ENCODE data around the gene HFM1.
"Not testable (repeated sequence)": the region's sequence is repeated elsewhere in the genome, so short reads cannot be mapped to it uniquely, and the experiment has no call there.

The HFM1 gene

GRCh38 chr1:91349524-91349923 is 55.1 kb downstream of the HFM1 start:
- no peak for DNase-seq (ENCODE audit: low read depth in 2 of 3, low spot score in 1 of 3)

GRCh38 chr1:91346824-91347223 is 57.8 kb downstream of the HFM1 start:
- DNase-seq (ENCODE audit: low read depth in 2 of 3, low spot score in 1 of 3), result no peak

- no peak for DNase-seq (ENCODE audit: low read depth in 2 of 3, low spot score in 1 of 3)
These were observed 59.1 kb downstream of the HFM1 start for GRCh38 chr1:91345395-91346005.

GRCh38 chr1:91338501-91338900 is 66.1 kb downstream of the HFM1 start:
- DNase-seq (ENCODE audit: low read depth in 2 of 3, low spot score in 1 of 3), result no peak

GRCh38 chr1:91335603-91336002 is 69.0 kb downstream of the HFM1 start:
- no peak for DNase-seq (ENCODE audit: low read depth in 2 of 3, low spot score in 1 of 3)

GRCh38 chr1:91334856-91335255 is 69.8 kb downstream of the HFM1 start:
- DNase-seq (ENCODE audit: low read depth in 2 of 3, low spot score in 1 of 3), result no peak

GRCh38 chr1:91325456-91325855 is 79.2 kb downstream of the HFM1 start:
- DNase-seq (ENCODE audit: low read depth in 2 of 3, low spot score in 1 of 3), result no peak

GRCh38 chr1:91314643-91315042 is 90.0 kb downstream of the HFM1 start:
- DNase-seq (ENCODE audit: low read depth in 2 of 3, low spot score in 1 of 3), result no peak

GRCh38 chr1:91311672-91312071 is 93.0 kb downstream of the HFM1 start:
- no peak for DNase-seq (ENCODE audit: low read depth in 2 of 3, low spot score in 1 of 3)

GRCh38 chr1:91308544-91308943 is 96.1 kb downstream of the HFM1 start:
- DNase-seq (ENCODE audit: low read depth in 2 of 3, low spot score in 1 of 3), result no peak

- no peak for DNase-seq (ENCODE audit: low read depth in 2 of 3, low spot score in 1 of 3)
These were observed 96.7 kb downstream of the HFM1 start for GRCh38 chr1:91307784-91308409.

GRCh38 chr1:91303165-91303564 is 101.5 kb downstream of the HFM1 start:
- DNase-seq (ENCODE audit: low read depth in 2 of 3, low spot score in 1 of 3), result no peak

- DNase-seq (ENCODE audit: low read depth in 2 of 3, low spot score in 1 of 3), result not testable (repeated sequence)
These were observed 115.6 kb downstream of the HFM1 start for GRCh38 chr1:91288843-91289553.

GRCh38 chr1:91286962-91287317 is 117.7 kb downstream of the HFM1 start:
- not testable (repeated sequence) for DNase-seq (ENCODE audit: low read depth in 2 of 3, low spot score in 1 of 3)

- DNase-seq (ENCODE audit: low read depth in 2 of 3, low spot score in 1 of 3), result not testable (repeated sequence)
These were observed 118.2 kb downstream of the HFM1 start for GRCh38 chr1:91286259-91286961.

- no peak for DNase-seq (ENCODE audit: low read depth in 2 of 3, low spot score in 1 of 3)
These were observed 121.3 kb downstream of the HFM1 start for GRCh38 chr1:91283421-91283726.

- DNase-seq (ENCODE audit: low read depth in 2 of 3, low spot score in 1 of 3), result peak in 2 of 3 donors; percentile 6 to 47
These were observed 121.8 kb downstream of the HFM1 start for GRCh38 chr1:91282695-91283420.

- DNase-seq (ENCODE audit: low read depth in 2 of 3, low spot score in 1 of 3), result no peak
These were observed 122.9 kb downstream of the HFM1 start for GRCh38 chr1:91281782-91282181.

- DNase-seq (ENCODE audit: low read depth in 2 of 3, low spot score in 1 of 3), result no peak
These were observed 125.9 kb downstream of the HFM1 start for GRCh38 chr1:91278754-91279153.

- no peak for DNase-seq (ENCODE audit: low read depth in 2 of 3, low spot score in 1 of 3)
These were observed 130.8 kb downstream of the HFM1 start for GRCh38 chr1:91273875-91274274.

- no peak for DNase-seq (ENCODE audit: low read depth in 2 of 3, low spot score in 1 of 3)
These were observed 143.0 kb downstream of the HFM1 start for GRCh38 chr1:91261655-91262054.
